ENCODE results near the gene RNF115. TPM values are rescaled to one million over a fixed set of nuclear protein-coding genes. Genes with fewer than 3 reads are reported as not detected.

The RNF115 gene
- total and polyA plus RNA-seq, 2 donors (not counting 1 experiment from before 2014, with no cell fraction given), result 4.6 to 19.8 TPM

GRCh38 chr1:145805057-145805456, 18.8 kb downstream of the RNF115 start:
- intact Hi-C loops (cut with micrococcal nuclease), result no loop called here
- Histone ChIP-seq H2AFZ (ENCODE audit: insufficient read depth, low read depth, low read length, poor library complexity, severe bottlenecking) (no peak overlapping the region), H3K4me2 (replicated peaks; ENCODE audit: low read depth, low read length, poor library complexity, severe bottlenecking) (no peak overlapping the region), H3K4me3 (ENCODE audit: control extremely low read depth in 1 of 5, extremely low read depth in 1 of 5, insufficient read depth in 1 of 5, low read depth in 2 of 5, low read length in 4 of 5) (no peak overlapping the region), H4K20me1 (ENCODE audit: control insufficient read depth, insufficient read depth, low read length, poor library complexity, severe bottlenecking) (peaks cover 19% of the 10 kb centered on the region), H3K36me3 (replicated peaks in 1 of 2; ENCODE audit: control extremely low read depth in 1 of 2, control insufficient read depth in 1 of 2, extremely low read depth in 1 of 2, insufficient read depth in 2 of 2, low read length in 1 of 2) (peaks cover 0 to 3% of the 10 kb centered on the region in 2 experiments), H3K9me3 (ENCODE audit: control extremely low read depth in 1 of 3, control insufficient read depth in 2 of 3, insufficient read depth in 1 of 3, low read length in 2 of 3) (no peaks in the 10 kb centered on the region), H3K9ac (ENCODE audit: low read length) (no peak overlapping the region), H3K27me3 (replicated peaks in 1 of 4; ENCODE audit: control extremely low read depth in 1 of 4, control insufficient read depth in 3 of 4, insufficient read depth in 4 of 4, low read length in 3 of 4) (no peaks in the 10 kb centered on the region), H3K27ac (ENCODE audit: low read length in 2 of 2) (no peak overlapping the region), H3K4me1 (ENCODE audit: control insufficient read depth in 2 of 2, insufficient read depth in 2 of 2, low read length in 2 of 2) (no peaks in the 10 kb centered on the region), H3K79me2 (ENCODE audit: control insufficient read depth, insufficient read depth, low read length) (peaks cover 64% of the 10 kb centered on the region)
- DNase-seq, result no peak
- no peak for TF ChIP-seq EZH2 (IDR thresholded peaks at IDR 0.05; ENCODE audit: borderline replicate concordance, insufficient read depth, low read depth, low read length, poor library complexity, severe bottlenecking)
- TF ChIP-seq CTCF (IDR thresholded peaks at IDR 0.05), result no peak
- WGBS (ENCODE audit: insufficient coverage), result 83% methylated on average over 1 of the region's 1 CpG
- ChIA-PET CTCF (interaction anchor here (1.6 kb wide), 1 partner anchor 10 kb away, joined by 4 read pairs; no protein-coding TSS in a partner anchor), POLR2A (no interaction called here)
- no peak for ATAC-seq (ENCODE audit: low read depth)
- peaks cover 40% of the 10 kb centered on the region for H3K4me1 Mint-ChIP-seq
- no peak overlapping the region for H3K27ac Mint-ChIP-seq
- no peaks in the 10 kb centered on the region for H3K9me3 Mint-ChIP-seq (ENCODE audit: insufficient read depth)
- H3K4me3 Mint-ChIP-seq, result no peak overlapping the region
- H3K27me3 Mint-ChIP-seq, result no peaks in the 10 kb centered on the region

GRCh38 chr1:145804235-145805045, 19.5 kb downstream of the RNF115 start:
- peak overlapping the region; percentile 26 for H3K27ac Mint-ChIP-seq

More at GRCh38 chr1:145804235-145805045, 19.5 kb downstream of the RNF115 start:
- H4K20me1 ChIP-seq (ENCODE audit: control insufficient read depth, insufficient read depth, low read length, poor library complexity, severe bottlenecking), result peaks cover 19% of the 10 kb centered on the region
- H3K79me2 ChIP-seq (ENCODE audit: control insufficient read depth, insufficient read depth, low read length), result peaks cover 69% of the 10 kb centered on the region
- no peaks in the 10 kb centered on the region for H3K27me3 ChIP-seq (replicated peaks in 1 of 4; ENCODE audit: control extremely low read depth in 1 of 4, control insufficient read depth in 3 of 4, insufficient read depth in 4 of 4, low read length in 3 of 4)
- WGBS (ENCODE audit: insufficient coverage), result no CpG with 5 or more reads among the region's 3 CpGs
- ChIA-PET POLR2A (interaction anchor here (0.7 kb wide), 1 partner anchor 221 kb away, joined by 3 read pairs; no protein-coding TSS in a partner anchor), CTCF (interaction anchor here (1.6 kb wide), 1 partner anchor 10 kb away, joined by 4 read pairs; no protein-coding TSS in a partner anchor)
- no peak overlapping the region for H3K27ac ChIP-seq (ENCODE audit: low read length in 2 of 2)
- no peak overlapping the region for H3K4me3 Mint-ChIP-seq
- no peaks in the 10 kb centered on the region for H3K9me3 ChIP-seq (ENCODE audit: control extremely low read depth in 1 of 3, control insufficient read depth in 2 of 3, insufficient read depth in 1 of 3, low read length in 2 of 3)
- ATAC-seq (ENCODE audit: low read depth) (no peak), DNase-seq (no peak)
- no peaks in the 10 kb centered on the region for H3K27me3 Mint-ChIP-seq
- intact Hi-C loops (cut with micrococcal nuclease), result no loop called here
- no peak overlapping the region for H3K4me2 ChIP-seq (replicated peaks; ENCODE audit: low read depth, low read length, poor library complexity, severe bottlenecking)
- no peak for TF ChIP-seq EZH2 (IDR thresholded peaks at IDR 0.05; ENCODE audit: borderline replicate concordance, insufficient read depth, low read depth, low read length, poor library complexity, severe bottlenecking)
- TF ChIP-seq CTCF (IDR thresholded peaks at IDR 0.05), result no peak
- H3K9me3 Mint-ChIP-seq (ENCODE audit: insufficient read depth), result no peaks in the 10 kb centered on the region
- H3K9ac ChIP-seq (ENCODE audit: low read length), result no peak overlapping the region
- H3K4me1 Mint-ChIP-seq, result peaks cover 41% of the 10 kb centered on the region
- H3K4me1 ChIP-seq (ENCODE audit: control insufficient read depth in 2 of 2, insufficient read depth in 2 of 2, low read length in 2 of 2), result no peaks in the 10 kb centered on the region
- no peak overlapping the region for H2AFZ ChIP-seq (ENCODE audit: insufficient read depth, low read depth, low read length, poor library complexity, severe bottlenecking)
- peaks cover 0 to 3% of the 10 kb centered on the region in 2 experiments for H3K36me3 ChIP-seq (replicated peaks in 1 of 2; ENCODE audit: control extremely low read depth in 1 of 2, control insufficient read depth in 1 of 2, extremely low read depth in 1 of 2, insufficient read depth in 2 of 2, low read length in 1 of 2)
- H3K4me3 ChIP-seq (ENCODE audit: control extremely low read depth in 1 of 5, extremely low read depth in 1 of 5, insufficient read depth in 1 of 5, low read depth in 2 of 5, low read length in 4 of 5), result no peak overlapping the region
